ENCODE results near the gene NR2C2. TPM values are rescaled to one million over a fixed set of nuclear protein-coding genes. Genes with fewer than 3 reads are reported as not detected.

Gene NR2C2
- total and polyA plus RNA-seq, 9 of the 15 experiments (the other 6 are each of a cell fraction or from before 2014, with no cell fraction given): 6.1 to 33.0 (median 14.6) TPM

GRCh38 chr3:15063238-15063637 lies 115.9 kb downstream of the NR2C2 start:
- ChIA-PET CTCF (ENCODE audit: low intra/inter-chr PET ratio) (no interaction called here), POLR2A (interaction anchor here (0.8 to 2.7 kb wide), 3 partner anchors 12 to 945 kb away, joined by 3 to 35 read pairs (median 3); no protein-coding TSS in a partner anchor)
- BruUV-seq (replicated peaks): no TSS peak
- H4K20me1 ChIP-seq (replicated peaks; ENCODE audit: control insufficient read depth, insufficient read depth, low read length): peaks cover 15% of the 10 kb centered on the region
- peaks cover 55% of the 10 kb centered on the region for H3K79me2 ChIP-seq (ENCODE audit: control insufficient read depth, insufficient read depth, low read length)
- FAIRE-seq (peak; percentile 44), DNase-seq (ENCODE audit: extremely low read depth in 1 of 4, low spot score in 3 of 4) (no peak), ATAC-seq (no peak)
- peaks cover 45% of the 10 kb centered on the region for H3K36me3 ChIP-seq (ENCODE audit: control insufficient read depth, insufficient read depth, low read length)
- peak overlapping the region; percentile 90 for H3K4me2 ChIP-seq (ENCODE audit: insufficient read depth, low read length)
- peak overlapping the region; percentile 78 to 99 for H3K9ac ChIP-seq (ENCODE audit: insufficient read depth in 1 of 2, low read depth in 2 of 2, low read length in 2 of 2)
- intact Hi-C loops (cut with micrococcal nuclease): no loop called here
- H3K27ac ChIP-seq (ENCODE audit: extremely low read depth, low read depth, low read length): peak overlapping the region; percentile 99
- H3K4me3 ChIP-seq: peak overlapping the region; percentile 93
- no peaks in the 10 kb centered on the region; the same call in 1 of the 2 replicates for H3K9me3 ChIP-seq (replicated peaks; ENCODE audit: control insufficient read depth, insufficient read depth, low read depth, low read length)
- peak; percentile 22 for TF ChIP-seq ZNF699 (CRISPR knock-in tag; IDR thresholded peaks at IDR 0.05; ENCODE audit: insufficient replicate concordance)
- no peak for TF ChIP-seq CAMTA2 (CRISPR knock-in tag; conservative IDR thresholded peaks at IDR 0.05)
- no peaks in the 10 kb centered on the region for H3K27me3 ChIP-seq (ENCODE audit: control insufficient read depth in 2 of 2, insufficient read depth in 2 of 2, low read length in 2 of 2)
- no peak overlapping the region for H2AFZ ChIP-seq (ENCODE audit: low read depth, low read length)
- in situ Hi-C loops (cut with MboI): no loop called here
- H3K9me1 ChIP-seq (ENCODE audit: control insufficient read depth, insufficient read depth, low read length): peaks cover 6% of the 10 kb centered on the region
- WGBS (ENCODE audit: insufficient coverage, low coverage, missing lambda C conversion rate): 70% methylated on average over 4 of the region's 4 CpGs
- H3K4me1 ChIP-seq (replicated peaks in 1 of 2; ENCODE audit: control insufficient read depth in 2 of 2, insufficient read depth in 2 of 2, low read length in 2 of 2): peaks cover 18 to 27% of the 10 kb centered on the region in 2 experiments; a peak in 4 of 5 replicates

- H2AFZ ChIP-seq (ENCODE audit: low read depth, low read length): no peak overlapping the region
- peak; percentile 52; the same call in 1 of the 2 replicates for TF ChIP-seq E2F5 (CRISPR knock-in tag; IDR thresholded peaks at IDR 0.05)
- TF ChIP-seq NFE2 (IDR thresholded peaks at IDR 0.05; ENCODE audit: low read depth): no peak
- no peak for TF ChIP-seq FOXJ2 (tag; IDR thresholded peaks at IDR 0.05)
- 0 out of 2 replicates have a peak, but pooled peaks have one; percentile 21 for TF ChIP-seq RB1 (IDR thresholded peaks at IDR 0.05; ENCODE audit: low read depth)
- 0 out of 4 replicates have a peak, but pooled peaks of 1 of the 2 experiments have one; percentile 13 for TF ChIP-seq HDAC1 (IDR thresholded peaks at IDR 0.05)
- TF ChIP-seq E2F4 (CRISPR knock-in tag; IDR thresholded peaks at IDR 0.05; ENCODE audit: low read depth): 0 out of 2 replicates have a peak, but pooled peaks have one; percentile 23
- no peak; the same call in 1 of the 2 replicates for TF ChIP-seq CTBP1 (IDR thresholded peaks at IDR 0.05; ENCODE audit: borderline replicate concordance)
- TF ChIP-seq SIN3A (IDR thresholded peaks at IDR 0.05; ENCODE audit: borderline replicate concordance in 2 of 2, control insufficient read depth in 1 of 2, low read depth in 2 of 2, low read length in 2 of 2): peak in 1 of 2 experiments; percentile 46; a peak in 1 of 4 replicates
- TF ChIP-seq SAFB2 (IDR thresholded peaks at IDR 0.05; ENCODE audit: borderline replicate concordance, low read depth, low read length, severe bottlenecking): no peak
- peak; percentile 67 to 72 for TF ChIP-seq NRF1 (conservative IDR thresholded peaks at IDR 0.05 in 1 of 2, IDR thresholded peaks at IDR 0.05 in 1 of 2)
- TF ChIP-seq PHB2 (IDR thresholded peaks at IDR 0.05; ENCODE audit: low read depth): no peak
Observed at GRCh38 chr3:15063656-15064286, 116.4 kb downstream of the NR2C2 start.

More at GRCh38 chr3:15063656-15064286, 116.4 kb downstream of the NR2C2 start:
- in situ Hi-C loops (cut with MboI): no loop called here
- POLR2A ChIA-PET: interaction anchor here (0.8 to 2.7 kb wide), 6 partner anchors 9 to 946 kb away, joined by 3 to 35 read pairs (median 10); partner anchors contain the start of gene RBSN
- Histone ChIP-seq H3K9ac (ENCODE audit: insufficient read depth in 1 of 2, low read depth in 2 of 2, low read length in 2 of 2) (peak overlapping the region; percentile 98 to 99), H3K4me2 (ENCODE audit: insufficient read depth, low read length) (peak overlapping the region; percentile 90), H3K9me3 (replicated peaks; ENCODE audit: control insufficient read depth, insufficient read depth, low read depth, low read length) (no peaks in the 10 kb centered on the region), H3K27me3 (ENCODE audit: control insufficient read depth in 2 of 2, insufficient read depth in 2 of 2, low read length in 2 of 2) (no peaks in the 10 kb centered on the region), H3K4me1 (replicated peaks in 1 of 2; ENCODE audit: control insufficient read depth in 2 of 2, insufficient read depth in 2 of 2, low read length in 2 of 2) (peaks cover 18 to 27% of the 10 kb centered on the region in 2 experiments; a peak in 4 of 5 replicates), H4K20me1 (replicated peaks; ENCODE audit: control insufficient read depth, insufficient read depth, low read length) (peaks cover 15% of the 10 kb centered on the region), H3K27ac (ENCODE audit: extremely low read depth, low read depth, low read length) (peak overlapping the region; percentile 99), H3K36me3 (ENCODE audit: control insufficient read depth, insufficient read depth, low read length) (peaks cover 39% of the 10 kb centered on the region), H3K9me1 (ENCODE audit: control insufficient read depth, insufficient read depth, low read length) (peaks cover 6% of the 10 kb centered on the region), H3K79me2 (ENCODE audit: control insufficient read depth, insufficient read depth, low read length) (peaks cover 50% of the 10 kb centered on the region), H3K4me3 (peak overlapping the region; percentile 93)
- CTCF ChIA-PET (ENCODE audit: low intra/inter-chr PET ratio): no interaction called here
- intact Hi-C loops (cut with micrococcal nuclease): loop anchor here (1.0 kb wide), 1 partner anchor 11 kb away; no protein-coding TSS in a partner anchor
- WGBS (ENCODE audit: insufficient coverage, low coverage, missing lambda C conversion rate): 18% methylated on average over 13 of the region's 13 CpGs
- DNase-seq (ENCODE audit: extremely low read depth in 1 of 4, low spot score in 3 of 4) (peak in 3 of 4 experiments; percentile 38 to 62 (median 45)), ATAC-seq (peak; percentile 13), FAIRE-seq (peak; percentile 67)
- no TSS peak for BruUV-seq (replicated peaks)
